Colonic mucosa (tissue), 4 donors: Measurements from ENCODE around the gene ISG20L2. TPM values are rescaled to one million over a fixed set of nuclear protein-coding genes. Genes with fewer than 3 reads are reported as not detected.

Experiments used
- DNase-seq: peaks from one replicate; pipeline ENCODE4 v3.0.0-alpha.2; 2020
- H3K27ac ChIP-seq: fragments of 200-600 bp; one replicate; pipeline ENCODE4 v1.8.0; 2021
- H3K27me3 ChIP-seq: fragments of 200-600 bp; one replicate; pipeline ENCODE4 v1.8.0; 2021
- H3K36me3 ChIP-seq: fragments of 200-600 bp; one replicate; pipeline ENCODE4 v1.8.0; 2021
- H3K4me1 ChIP-seq: fragments of 200-600 bp; one replicate; pipeline ENCODE4 v1.8.0; 2021; ENCODE audit warnings: mild to moderate bottlenecking
- H3K4me3 ChIP-seq: fragments of 200-600 bp; one replicate; pipeline ENCODE4 v1.8.0; 2021
- H3K9ac ChIP-seq, 2 donors: one replicate each; pipeline ENCODE4 v1.7.0; 2013; ENCODE audit warnings: control low read depth in 2 of 2, low read depth in 2 of 2, low read length in 2 of 2
- H3K9me3 ChIP-seq: fragments of 200-600 bp; one replicate; pipeline ENCODE4 v1.8.0; 2021
- intact Hi-C: fragments of 100-400 bp; cut with DNase I; formaldehyde crosslinking; loops from one replicate; pipeline ENCODE4 v1.14.1; 2022
- total RNA-seq, 2 donors: library from RNA; stranded (reverse); fragmentation: NEBNext Ultra II Directional in 1 of 2; extraction: Animal tissue kit (Norgen Biotek cat#: 25700) in 1 of 2; gene quantifications; one replicate each; pipeline ENCODE4 v1.2.1, GENCODE V29; 2021
- TF ChIP-seq, protein P1 (sequence below): fragments of 200-600 bp; IDR thresholded peaks from one replicate; pipeline ENCODE4 v1.8.0; 2022; ENCODE audit warnings: antibody characterized with exemption, mild to moderate bottlenecking
- donor health status: healthy.
- donor health status: DM: no; HTN: no; CAD: no.
- donor health status: DM: no; HTN: no; CAD: no.

Gene ISG20L2
- total RNA-seq, 2 donors from 2014 or later = 23.4 to 30.0 TPM

GRCh38 chr1:156742801-156743200 lies 14.2 kb upstream of the ISG20L2 start:
- no peak overlapping the region for H3K27ac ChIP-seq

GRCh38 chr1:156742017-156742416 lies 13.5 kb upstream of the ISG20L2 start:
- intact Hi-C loops = no loop called here
- H3K4me1 ChIP-seq = peaks cover 9% of the 10 kb centered on the region
- no peak overlapping the region for H3K27ac ChIP-seq
- TF ChIP-seq, protein P1, sequence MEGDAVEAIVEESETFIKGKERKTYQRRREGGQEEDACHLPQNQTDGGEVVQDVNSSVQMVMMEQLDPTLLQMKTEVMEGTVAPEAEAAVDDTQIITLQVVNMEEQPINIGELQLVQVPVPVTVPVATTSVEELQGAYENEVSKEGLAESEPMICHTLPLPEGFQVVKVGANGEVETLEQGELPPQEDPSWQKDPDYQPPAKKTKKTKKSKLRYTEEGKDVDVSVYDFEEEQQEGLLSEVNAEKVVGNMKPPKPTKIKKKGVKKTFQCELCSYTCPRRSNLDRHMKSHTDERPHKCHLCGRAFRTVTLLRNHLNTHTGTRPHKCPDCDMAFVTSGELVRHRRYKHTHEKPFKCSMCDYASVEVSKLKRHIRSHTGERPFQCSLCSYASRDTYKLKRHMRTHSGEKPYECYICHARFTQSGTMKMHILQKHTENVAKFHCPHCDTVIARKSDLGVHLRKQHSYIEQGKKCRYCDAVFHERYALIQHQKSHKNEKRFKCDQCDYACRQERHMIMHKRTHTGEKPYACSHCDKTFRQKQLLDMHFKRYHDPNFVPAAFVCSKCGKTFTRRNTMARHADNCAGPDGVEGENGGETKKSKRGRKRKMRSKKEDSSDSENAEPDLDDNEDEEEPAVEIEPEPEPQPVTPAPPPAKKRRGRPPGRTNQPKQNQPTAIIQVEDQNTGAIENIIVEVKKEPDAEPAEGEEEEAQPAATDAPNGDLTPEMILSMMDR = no peak
- H3K27me3 ChIP-seq = no peaks in the 10 kb centered on the region
- no peaks in the 10 kb centered on the region for H3K9me3 ChIP-seq
- no peaks in the 10 kb centered on the region for H3K36me3 ChIP-seq
- H3K4me3 ChIP-seq = no peak overlapping the region
- no peak overlapping the region for H3K9ac ChIP-seq
- DNase-seq = no peak

More at GRCh38 chr1:156742801-156743200, 14.2 kb upstream of the ISG20L2 start:
- Histone ChIP-seq H3K4me1 (peaks cover 13% of the 10 kb centered on the region), H3K27me3 (no peaks in the 10 kb centered on the region), H3K9ac (no peak overlapping the region), H3K9me3 (no peaks in the 10 kb centered on the region), H3K36me3 (no peaks in the 10 kb centered on the region), H3K4me3 (no peak overlapping the region)
- DNase-seq = no peak
- TF ChIP-seq, protein P1 = no peak
- intact Hi-C loops = no loop called here

GRCh38 chr1:156741481-156741983 lies 13.0 kb upstream of the ISG20L2 start:
- no peaks in the 10 kb centered on the region for H3K36me3 ChIP-seq

GRCh38 chr1:156740741-156741480 lies 12.3 kb upstream of the ISG20L2 start, which contains the start of gene MRPL24:
Gene MRPL24, minus strand, starts transcription at chr1:156741088. Its CDS starts 2,384 bp downstream, at chr1:156738704.
- H3K9ac ChIP-seq = peak within 1 kb of the TSS; percentile 80 to 89

More at GRCh38 chr1:156741481-156741983, 13.0 kb upstream of the ISG20L2 start:
- no peak overlapping the region for H3K4me3 ChIP-seq
- no peak overlapping the region for H3K9ac ChIP-seq
- peaks cover 6% of the 10 kb centered on the region for H3K4me1 ChIP-seq
- no peak for DNase-seq
- TF ChIP-seq, protein P1 = no peak
- intact Hi-C loops = no loop called here
- no peaks in the 10 kb centered on the region for H3K9me3 ChIP-seq
- no peaks in the 10 kb centered on the region for H3K27me3 ChIP-seq
- peak overlapping the region; percentile 62 for H3K27ac ChIP-seq

DNA sequence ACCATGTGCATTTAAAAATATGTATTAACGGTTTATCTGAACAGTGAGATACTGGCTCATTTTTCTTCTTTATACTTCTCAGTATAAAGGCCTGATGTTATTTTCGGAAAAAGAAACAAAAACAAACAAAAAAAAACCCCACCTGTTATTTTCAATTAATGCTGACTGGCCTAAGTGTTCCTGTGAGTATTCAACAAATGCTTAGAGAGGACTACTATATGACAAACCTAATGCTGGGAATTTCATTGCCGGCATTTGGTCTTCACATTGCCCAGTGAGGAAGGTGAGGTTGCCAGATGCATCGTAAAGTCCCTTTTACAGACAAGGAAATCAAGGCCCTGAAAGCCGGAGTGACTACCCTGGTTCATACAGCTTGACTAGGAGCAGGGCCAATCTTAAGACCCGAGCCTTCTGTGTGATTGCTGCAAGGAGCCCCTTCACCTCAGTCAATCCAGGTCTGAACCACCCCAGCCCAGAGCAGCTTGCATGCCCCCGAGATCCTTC lies 11.7 kb upstream of the ISG20L2 start:
- Histone ChIP-seq H3K4me1 (no peaks in the 10 kb centered on the region), H3K27me3 (no peaks in the 10 kb centered on the region), H3K27ac (peak overlapping the region; percentile 30), H3K36me3 (no peaks in the 10 kb centered on the region), H3K4me3 (peak overlapping the region; percentile 46), H3K9ac (peak overlapping the region; percentile 80 to 89), H3K9me3 (no peaks in the 10 kb centered on the region)
- TF ChIP-seq, protein P1 = no peak
- intact Hi-C loops = no loop called here
- DNase-seq = no peak

More at GRCh38 chr1:156740741-156741480, 12.3 kb upstream of the ISG20L2 start, which contains the start of gene MRPL24:
- Histone ChIP-seq H3K27ac (peak within 1 kb of the TSS; percentile 62), H3K9me3 (no peaks in the 10 kb centered on the region), H3K4me3 (peak within 1 kb of the TSS; percentile 46), H3K4me1 (peaks cover under 1% of the 10 kb centered on the region), H3K36me3 (no peaks in the 10 kb centered on the region), H3K27me3 (no peaks in the 10 kb centered on the region)
- intact Hi-C loops = no loop called here
- TF ChIP-seq, protein P1 = no peak
- DNase-seq = peak; percentile 99
